Suppressor macrophage (primary cell): ENCODE measurements around the gene TEX261.
"Not testable (repeated sequence)": the region's sequence is repeated elsewhere in the genome, so short reads cannot be mapped to it uniquely, and the experiment has no call there.

Source experiments
- DNase-seq, 4 experiments: peaks; one replicate each; pipeline ENCODE4 v3.0.0-alpha.2; 2020 to 2022
- total RNA-seq, 17 experiments: gene quantifications; one replicate each; lab custom pipeline; 2026; ENCODE audit warnings: mixed read lengths in 6 of 17, inconsistent platforms in 3 of 17; lab: John Stamatoyannopoulos, UW

The TEX261 gene
- 22.1 to 70.0 (median 38.8) reads per million in 17 experiments for total RNA-seq

DNA sequence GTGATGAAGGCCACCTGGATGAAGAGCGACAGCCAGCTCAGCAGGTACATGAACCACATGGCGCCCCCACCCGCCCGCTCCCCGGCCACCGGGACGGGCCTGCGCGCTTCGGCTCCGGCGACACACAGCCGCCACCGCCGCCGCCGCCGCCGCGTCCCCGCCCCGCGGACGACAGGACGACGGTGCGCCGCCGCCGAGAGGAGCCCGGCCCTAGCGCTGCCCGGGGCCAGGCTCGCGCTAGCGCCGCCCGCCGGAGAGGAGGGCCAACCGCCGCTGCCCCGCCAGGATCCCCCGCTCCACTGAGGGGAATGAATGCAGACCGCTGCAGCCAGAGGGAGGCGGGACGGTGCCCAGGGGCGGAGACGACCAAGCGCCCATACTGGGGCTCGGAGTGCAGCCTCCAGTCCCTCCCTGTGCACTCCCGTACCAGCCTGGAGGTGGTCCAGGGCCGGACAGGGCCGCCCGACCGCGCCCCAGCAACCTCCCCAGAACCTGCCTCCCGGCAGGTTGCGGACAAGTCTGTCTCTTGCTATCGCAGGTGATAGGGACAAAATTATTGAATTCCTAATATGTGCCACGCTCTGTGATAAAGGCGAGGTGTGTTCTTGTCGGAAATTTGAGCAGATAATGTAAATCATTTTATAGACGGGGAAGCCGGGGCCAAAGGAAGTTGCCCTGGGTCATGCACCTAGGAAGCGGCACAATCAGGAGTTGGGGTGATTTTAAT is at the start of gene TEX261:
TSS of gene TEX261 (minus strand) at position 175 of the 727 bp plus-strand sequence. CDS start at position 59, 116 bp downstream.
- DNase-seq, result peak; percentile 94 to 97 (median 96)

DNA sequence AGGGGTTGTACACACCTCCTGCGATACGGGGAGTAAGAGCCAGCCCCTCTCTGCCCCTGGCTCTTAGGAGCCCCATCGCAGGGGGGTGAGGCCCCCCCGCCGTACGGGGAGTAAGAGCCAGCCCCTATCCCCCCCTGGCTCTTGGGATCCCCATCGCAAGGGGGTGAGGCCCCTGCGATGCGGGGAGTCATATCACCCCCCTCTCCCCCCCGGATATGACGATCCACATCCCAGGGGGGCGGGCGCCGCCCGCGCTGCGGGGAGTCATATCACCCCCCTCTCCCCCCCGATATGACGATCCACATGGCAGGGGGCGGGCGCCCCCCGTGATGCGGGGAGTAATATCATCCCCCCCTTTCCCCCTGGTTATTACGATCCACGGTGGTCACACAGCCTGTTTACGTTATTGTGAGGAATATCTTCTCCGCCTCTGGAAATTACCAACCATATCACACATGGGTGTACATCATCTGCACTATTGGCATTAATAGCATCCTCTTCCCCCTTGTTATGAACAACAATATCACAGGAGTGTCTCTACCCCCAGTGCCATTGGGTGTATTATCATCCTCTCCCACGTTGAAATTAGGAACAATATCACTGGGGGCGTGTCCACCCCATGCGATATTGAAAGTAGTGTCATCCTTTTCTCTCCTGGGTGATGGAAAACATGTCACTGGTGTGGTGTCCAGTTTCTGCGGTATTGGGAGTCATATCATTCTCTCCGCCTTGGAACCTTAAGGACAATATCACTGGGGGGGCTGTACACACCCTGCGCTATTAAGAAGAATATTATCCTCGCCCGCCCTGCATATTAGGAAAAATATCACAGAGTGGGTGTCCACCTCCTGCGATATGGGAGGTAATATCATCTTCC is 49.1 kb upstream of the TEX261 start:
- DNase-seq, result peak in 1 of 4 experiments; percentile 2

DNA sequence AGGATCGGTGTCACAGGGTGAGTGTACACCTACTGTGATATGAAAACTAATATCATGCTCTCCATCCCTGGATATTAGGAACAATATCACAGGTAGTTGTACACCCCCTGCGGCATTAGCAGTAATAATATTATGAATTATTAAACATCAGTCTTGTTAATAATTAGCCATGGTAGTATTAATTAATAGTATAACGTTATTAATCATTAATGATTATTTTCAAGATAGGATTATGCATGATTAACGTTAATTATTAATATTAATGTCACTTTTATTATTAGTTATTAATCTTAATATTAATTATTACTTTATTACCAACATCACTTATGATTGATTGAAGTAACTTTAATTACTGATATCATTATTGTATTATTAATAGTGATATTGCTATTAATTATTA is 47.6 kb upstream of the TEX261 start:
- no peak for DNase-seq

DNA sequence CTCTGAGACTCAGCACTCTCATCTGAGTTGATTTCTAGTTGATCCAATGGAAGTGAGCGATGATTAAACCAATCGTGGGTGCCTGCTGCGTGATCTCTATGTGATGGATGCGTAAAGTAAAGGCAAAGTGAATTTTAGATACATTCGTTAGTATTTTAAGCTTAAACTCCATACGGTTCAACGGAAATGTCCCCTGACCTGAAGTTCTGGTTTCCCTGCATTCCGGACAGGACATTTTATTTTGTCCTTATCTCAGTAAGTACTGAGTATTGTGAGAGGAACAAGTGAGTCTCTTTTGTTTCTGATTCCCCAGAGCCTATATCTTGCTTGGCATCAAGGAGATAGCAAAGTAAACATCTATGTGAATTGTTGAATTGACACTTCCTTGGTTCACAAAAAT is 41.6 kb upstream of the TEX261 start:
- not testable (repeated sequence) for DNase-seq

DNA sequence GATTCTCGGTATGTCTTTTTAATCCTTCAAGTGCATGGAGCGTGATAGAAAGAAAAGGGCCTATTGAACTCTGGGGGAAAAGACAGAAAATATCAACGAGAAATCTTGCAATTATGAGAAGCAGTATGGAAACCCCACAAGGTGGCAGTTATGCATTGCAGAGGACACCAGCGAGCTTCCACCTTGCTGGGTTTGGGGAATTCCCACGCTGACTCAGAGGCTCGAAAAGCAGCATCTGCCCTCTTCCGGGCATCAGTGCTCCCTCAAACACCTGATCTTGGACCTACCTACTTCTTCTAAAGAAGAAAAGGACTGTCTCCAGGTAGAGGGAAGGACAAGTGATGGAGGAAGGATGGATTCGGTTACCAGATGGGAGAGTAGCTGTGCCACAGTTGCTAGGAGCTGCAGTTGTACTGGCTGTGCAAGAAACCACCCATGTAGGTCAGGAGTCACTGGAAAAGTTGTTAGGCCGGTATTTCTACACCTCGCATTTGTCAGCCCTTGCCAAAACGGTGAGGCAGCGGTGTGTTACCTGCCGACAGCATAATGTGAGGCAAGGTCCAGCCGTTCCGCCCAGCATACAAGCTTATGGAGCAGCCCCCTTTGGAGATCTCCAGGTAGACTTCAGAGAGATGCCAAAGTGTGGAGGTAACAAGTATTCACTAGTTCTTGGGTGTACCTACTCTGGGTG is 29.0 kb upstream of the TEX261 start:
- peak in 3 of 4 experiments; percentile 16 to 36 (median 22) for DNase-seq

DNA sequence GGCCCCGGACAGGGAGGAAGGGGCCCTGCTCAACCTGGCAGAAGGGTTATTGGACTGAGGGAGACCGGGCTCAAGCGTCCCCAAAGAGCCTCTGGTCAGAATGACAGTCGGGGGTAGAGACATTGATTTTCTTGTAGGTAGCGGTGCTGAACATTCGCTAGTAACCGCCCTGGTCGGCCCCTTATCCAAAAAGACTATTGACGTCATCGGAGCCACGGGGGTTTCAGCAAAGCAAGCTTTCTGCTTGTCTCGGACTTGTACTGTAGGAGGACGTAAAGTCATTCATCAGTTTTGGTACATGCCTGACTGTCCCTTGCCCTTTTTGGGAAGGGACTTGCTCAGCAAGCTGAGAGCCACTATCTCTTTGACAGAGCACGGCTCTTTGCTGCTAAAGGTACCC is 26.7 kb upstream of the TEX261 start:
- DNase-seq, result not testable (repeated sequence)

DNA sequence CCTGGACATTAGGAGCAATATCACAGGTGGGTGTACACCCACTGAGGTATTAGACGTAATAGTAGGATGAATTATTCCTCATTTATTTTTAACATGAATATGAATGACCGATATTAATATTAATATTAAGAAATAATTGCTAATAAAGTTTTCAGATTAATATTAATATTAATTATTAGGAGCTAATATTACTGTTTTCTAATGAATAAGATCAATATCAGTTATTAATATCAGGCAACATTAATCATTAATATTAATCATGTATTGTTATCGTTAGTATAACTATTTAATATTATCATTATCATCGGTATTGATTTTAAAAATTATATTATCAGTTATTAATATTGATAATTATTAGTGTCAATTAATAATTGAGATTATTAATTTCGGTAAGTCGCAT is 25.3 kb upstream of the TEX261 start:
- not testable (repeated sequence) for DNase-seq

DNA sequence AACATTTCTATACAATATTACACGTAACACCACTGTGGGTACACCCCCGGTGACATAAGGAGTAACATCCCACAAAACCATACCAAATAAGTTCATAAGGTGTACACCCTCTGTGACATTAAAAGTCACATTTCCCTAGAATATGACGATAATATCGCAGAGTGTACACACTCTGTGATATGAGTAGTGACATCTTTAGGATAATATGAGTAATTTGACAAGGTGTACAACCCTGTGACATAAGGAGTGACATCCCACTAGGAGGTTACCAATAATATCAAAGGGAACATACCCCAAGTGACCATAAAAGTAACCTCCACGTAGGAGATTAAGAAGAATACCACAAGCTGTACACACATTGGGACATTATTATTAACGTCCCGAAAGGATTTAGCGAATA is 24.0 kb upstream of the TEX261 start:
- DNase-seq, result no peak

DNA sequence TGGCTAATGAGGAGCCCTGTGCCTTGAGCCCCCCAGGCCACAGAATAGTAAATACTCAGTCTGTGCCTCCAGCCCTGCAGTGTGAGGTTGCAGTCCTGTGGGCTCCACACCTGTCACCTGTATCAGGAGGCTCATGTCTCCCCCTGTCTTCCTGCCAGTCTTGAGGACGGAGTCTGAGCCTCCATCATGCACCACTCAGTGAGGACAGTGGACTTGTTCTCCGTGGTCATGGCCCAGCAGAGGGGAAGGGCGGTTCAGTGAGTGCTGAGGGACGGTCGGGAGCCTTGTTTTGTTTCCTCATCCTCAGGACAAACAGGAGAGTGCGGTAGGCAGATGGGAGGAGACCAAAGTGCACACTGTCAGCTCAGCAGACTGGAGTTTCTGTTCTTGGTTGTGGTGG is 17.1 kb upstream of the TEX261 start:
- DNase-seq, result not testable (repeated sequence)

DNA sequence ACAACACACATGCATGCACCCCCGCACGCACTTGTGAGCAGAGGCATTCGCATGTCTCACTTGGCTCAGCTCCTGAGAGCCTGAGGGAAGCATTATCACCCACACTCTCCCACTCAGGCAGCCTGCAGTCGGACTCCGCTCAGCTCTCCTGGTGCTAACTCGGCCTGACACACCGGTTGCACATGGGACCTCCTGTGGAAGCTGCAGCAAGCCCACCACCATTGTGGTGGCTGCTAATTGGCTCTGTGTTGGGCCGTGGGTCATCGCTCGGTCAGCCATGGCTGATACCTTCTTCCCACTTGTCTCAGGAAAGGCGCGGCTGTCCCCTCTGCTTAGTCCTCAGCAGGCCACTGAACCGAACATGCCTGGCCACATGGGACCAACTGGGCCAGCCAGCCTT is 13.7 kb upstream of the TEX261 start:
- DNase-seq, result no peak

DNA sequence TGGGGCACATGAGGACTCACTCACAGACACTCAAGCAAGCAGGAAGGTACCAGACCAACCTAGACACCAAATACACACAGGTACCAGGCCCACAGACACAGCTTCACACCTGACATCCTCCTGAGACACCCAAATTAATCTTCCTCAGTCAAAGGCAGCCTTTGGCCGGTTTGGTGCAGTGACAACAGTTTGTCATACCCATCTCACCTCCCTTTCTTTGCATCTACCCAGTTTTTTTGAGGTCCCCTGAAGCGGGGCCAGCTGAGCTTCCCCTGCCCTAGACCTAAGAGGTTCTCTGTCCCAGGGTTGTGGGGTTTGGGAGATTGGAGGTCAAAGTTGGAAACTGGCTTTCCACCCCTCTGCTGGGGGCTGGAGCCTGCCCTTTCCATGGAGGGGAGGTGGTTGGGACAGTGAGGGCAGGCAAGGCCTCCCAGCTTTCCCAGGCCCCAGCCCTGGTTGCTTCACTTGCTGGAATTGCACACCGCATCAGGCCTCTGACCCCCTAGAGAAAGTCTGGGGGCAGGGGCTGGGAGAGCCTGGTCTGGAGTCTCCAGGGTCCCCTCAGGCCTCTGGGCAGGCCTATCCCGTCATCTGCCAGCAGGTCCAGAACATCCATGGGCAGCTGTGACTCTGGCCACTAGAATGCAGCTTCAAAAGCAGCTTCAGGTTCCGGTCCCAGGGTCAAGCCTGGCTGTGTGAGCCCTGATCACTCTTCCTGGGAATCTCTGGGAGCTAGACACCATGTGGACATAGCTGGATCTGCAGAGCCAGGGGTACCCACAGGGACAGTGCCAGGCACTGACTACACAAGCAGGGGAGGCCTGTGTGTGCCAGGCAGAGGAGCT is 12.5 kb upstream of the TEX261 start:
- DNase-seq, result no peak

DNA sequence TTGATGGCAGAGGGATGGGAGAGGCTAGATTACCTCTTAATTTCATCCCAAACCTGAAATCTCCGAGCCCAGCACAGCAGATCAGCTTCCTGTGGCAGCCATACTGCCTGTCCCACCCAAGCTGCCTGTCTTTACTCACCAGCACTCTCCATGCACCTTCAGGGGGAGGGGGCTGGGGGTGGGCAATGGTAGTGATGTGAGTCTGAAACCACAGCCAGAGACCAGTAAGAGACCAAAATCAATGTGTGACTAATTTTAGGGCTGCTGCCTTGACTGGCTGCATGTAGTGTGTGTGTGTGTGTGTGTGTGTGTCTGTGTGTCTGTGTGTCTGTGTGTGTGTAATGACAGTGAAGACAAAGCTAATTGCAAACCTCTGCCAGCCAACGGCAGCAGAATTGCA is 11.7 kb upstream of the TEX261 start:
- no peak for DNase-seq

DNA sequence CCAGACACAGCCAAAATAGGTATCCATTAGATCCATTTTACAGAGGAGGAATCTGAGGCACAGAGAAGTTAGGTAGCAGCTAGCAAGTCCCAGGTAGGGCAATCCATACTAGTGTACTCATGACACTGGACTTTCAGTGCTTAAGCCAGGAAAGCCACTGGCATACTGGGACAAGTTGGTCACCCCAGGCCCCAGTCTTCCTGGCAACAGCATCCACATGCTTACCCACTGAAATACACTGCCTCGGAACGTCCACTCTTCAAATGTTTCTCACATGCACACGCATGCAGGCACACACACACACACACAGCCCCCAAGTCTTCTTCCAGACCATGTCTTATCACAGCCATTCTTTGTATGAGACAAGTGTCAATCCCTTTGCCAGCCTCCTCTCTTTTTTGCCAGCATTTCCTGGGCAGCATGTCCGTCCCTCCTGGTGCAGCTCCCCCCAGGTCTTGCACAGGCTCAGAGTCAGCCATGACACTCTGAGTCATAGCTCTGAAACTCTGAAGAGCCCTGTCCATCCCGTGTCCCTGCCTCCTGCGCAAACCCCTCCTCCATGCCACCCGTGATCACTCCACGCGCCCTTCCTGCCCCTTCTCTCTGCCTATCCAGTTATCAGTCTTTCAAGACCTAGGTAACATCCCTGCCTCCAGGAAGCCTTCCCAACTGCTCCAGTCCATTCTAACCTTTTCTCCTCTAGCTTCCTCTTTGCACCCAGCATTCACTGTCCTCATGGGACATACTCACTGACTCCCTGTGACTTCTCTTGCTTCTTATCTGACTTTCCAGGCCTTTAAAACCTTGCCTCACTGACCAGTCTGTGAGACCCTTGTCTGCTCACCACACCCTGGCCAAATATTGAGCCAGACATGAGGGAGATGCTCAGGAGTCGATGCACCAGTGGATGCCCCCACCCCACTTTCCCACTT is 10.9 kb upstream of the TEX261 start:
- no peak for DNase-seq

DNA sequence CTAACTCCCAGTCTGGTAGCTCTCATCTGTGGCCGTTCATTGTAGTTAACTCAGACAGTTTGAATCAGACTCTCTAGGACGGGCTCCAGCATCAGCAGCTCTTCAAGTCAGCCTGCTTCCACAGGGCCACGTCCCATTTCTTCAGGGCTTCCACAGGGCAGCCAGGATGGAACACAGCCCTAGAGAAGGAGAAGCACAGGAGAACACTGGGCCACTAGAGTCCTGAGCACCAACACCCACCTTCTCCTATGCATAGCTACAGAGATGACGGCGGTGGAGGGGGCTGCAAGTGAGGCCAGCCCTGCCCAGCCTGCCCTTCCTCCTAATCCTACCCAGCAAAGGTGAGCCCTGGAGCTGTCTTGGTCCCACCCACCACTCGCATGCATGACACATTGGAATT is 10.2 kb upstream of the TEX261 start:
- DNase-seq, result no peak

DNA sequence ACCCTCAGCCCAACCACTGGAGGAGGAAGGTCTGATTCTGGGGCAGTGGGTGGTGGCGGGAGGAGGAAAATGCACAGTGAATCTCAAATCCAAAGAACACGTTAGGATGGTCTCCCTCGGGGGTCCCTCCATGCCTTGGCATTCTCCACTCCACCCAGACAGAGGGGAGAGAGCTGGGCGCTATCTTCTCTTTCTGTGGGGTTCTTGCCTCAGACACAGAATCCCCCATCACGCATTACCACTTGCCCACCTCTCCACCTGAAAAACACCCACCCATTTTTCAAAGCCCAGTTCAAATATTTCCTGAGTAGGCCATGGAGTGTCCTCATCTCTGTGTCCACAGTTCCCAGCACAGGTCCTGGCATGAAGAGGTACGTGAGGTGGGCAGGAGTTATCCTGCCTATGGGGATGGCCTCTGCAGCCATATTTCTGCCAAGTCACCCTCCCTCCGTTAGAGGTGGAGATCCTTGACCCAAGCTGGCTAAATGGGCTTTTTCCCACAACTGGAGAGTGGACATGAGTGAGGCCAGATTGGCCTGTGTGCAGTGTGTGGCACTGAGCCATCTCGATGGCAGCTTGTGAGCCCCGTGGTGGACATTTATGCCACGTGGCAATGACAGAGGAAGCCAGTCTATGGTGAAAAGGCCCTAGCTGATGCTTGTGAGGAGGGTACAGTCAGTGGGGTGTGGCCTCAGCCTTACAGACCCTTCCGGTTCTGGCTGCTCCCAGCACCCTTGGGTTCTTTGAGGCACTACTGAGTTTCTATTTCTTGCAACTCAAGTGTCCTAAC is 9.5 kb upstream of the TEX261 start:
- no peak for DNase-seq

DNA sequence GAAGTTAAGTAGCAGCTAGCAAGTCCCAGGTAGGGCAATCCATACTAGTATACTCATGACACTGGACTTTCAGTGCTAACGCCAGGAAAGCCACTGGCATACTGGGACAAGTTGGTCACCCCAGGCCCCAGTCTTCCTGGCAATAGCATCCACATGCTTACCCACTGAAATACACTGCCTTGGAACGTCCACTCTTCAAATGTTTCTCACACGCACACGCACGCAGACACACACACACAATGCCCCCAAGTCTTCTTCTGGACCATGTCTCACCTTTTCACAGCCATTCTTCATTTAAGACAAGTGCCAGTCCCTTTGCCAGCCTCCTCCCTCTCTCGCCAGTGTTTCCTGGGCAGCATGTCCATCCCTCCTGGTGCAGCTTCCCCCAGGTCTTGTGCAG is 8.7 kb upstream of the TEX261 start:
- DNase-seq, result no peak

DNA sequence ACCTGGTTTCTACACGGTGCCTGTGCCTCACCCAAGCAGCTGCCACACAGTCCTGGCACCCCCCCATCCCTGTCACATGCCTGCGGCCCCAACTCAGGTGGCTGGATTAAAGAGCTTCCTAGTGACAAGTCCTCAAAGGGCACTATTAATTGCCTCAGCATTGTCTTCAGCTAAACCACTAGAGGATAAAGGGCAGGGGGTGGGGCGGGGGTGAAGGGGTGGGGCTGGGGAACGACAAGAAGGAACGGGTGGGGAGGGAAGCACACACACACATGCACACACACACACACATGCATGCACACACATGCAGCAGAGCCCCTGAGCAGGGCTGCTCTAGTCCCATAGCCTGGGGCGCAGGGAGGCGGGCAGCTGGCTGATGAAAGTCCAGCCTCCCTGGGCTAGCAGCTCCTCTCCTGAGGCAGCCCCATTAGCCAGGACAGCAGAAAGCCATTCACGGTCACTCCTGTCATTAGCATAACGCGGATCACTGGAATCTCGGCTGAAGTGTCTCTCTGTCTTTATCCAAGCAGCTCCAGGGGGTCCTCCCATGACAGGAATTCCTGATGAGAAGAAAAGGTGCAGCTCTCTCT is 7.4 kb upstream of the TEX261 start:
- no peak for DNase-seq

DNA sequence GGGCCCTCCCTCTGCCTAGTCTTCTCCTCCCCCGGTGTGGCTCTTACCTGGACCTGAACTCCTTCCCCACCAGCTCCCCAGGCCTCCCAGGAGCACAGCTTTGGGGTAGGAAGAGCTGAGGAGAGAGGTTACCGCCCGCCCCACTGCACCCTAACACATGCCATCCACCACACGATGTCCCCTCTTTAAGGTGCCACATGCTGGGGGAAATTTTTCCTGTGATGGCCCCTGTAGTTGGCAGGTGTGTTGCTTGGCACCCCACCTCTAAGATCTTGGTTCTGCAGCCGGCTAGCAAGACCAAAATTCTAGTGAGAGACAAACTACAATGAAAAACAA is 6.9 kb upstream of the TEX261 start:
- DNase-seq, result no peak

DNA sequence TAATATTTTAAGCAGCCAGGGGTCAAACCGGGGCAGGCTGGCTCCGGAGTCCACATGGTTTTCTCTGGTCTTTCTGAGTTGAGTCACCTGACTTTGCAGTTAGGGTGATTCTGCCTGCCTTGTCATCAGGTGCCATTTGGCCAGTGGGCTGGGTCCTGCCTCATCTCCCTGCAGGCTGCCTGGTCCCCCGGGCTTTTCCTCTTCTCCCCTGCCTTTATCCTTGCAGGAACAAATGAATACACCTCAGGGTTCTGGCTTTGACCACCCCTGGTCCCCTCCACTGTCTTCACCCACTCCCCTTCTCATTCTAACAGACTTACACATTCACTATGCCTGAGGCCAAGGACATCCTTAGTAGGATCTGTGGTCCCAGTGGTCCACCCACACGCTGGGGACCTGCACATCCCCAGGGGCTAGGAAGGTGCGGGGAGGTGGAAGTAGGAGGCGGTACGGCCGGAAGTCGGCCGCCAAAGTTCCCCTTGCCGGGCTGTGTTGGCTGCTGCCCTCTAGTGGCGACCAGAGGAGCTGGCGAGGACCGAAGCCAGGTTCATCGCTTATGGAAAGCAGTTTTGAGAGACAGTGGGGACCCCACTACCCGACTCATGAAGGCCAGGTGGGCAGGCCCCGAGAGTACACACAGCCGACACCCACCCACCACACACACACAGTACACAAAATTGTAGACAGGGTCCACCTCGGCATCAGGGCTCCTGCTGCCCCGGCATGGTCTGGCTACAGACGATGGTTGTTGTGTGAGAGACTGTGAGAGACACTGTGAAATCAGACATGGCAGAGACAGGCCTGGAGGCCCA is 6.3 kb upstream of the TEX261 start:
- DNase-seq, result peak; percentile 78 to 88 (median 84)
